Suppressor macrophage treated with lipopolysaccharide for 1 hour (primary cell): ENCODE results near the gene TAF1B.
"Not testable (repeated sequence)": the region's sequence is repeated elsewhere in the genome, so short reads cannot be mapped to it uniquely, and the experiment has no call there.

Experiments used
- DNase-seq, 3 donors: peaks; one replicate each; pipeline ENCODE4 v3.0.0-alpha.2; 2020 to 2022

The TAF1B gene

GRCh38 chr2:9832586-9832985 is 10.7 kb upstream of the TAF1B start:
- DNase-seq = no peak

DNA sequence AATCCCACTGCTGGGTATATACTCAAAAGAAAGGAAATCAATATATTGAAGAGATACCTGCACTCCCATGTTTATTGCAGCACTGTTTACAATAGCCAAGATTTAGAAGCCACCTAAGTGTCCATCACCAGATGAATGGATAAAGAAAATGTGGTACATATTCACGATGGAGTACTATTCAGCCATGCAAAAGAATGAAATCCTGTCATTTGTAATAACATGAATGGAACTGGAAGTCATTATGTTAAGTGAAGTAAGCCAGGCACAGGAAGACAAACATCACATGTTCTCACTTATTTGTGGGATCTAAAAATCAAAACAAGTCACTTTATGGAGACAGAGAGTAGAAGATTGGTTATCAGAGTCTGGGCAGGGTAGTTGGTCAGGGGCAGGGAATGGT is 8.2 kb upstream of the TAF1B start:
- not testable (repeated sequence) for DNase-seq

DNA sequence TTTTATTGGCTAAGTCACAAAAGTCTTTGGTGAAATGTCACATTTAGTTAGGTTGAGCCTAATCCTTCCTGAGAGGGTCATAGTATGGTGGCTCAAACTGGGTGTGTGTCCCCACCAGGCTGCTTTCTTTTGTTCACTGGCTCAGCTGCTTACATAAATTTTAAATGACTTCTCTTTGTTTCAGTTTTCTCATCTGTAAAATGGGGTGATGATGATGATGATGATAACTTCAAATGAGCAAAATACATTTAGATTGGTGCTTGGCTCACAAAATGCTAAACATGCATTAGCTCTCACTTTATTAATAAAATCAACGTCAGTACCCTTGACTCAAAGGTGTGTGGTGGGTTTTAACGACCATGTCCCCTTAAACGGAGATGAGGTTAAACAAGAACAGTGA is 7.2 kb upstream of the TAF1B start:
- no peak for DNase-seq

GRCh38 chr2:9836517-9836916 is 6.8 kb upstream of the TAF1B start:
- no peak for DNase-seq

- DNase-seq = no peak
Measured at GRCh38 chr2:9837451-9837850, 5.8 kb upstream of the TAF1B start.

DNA sequence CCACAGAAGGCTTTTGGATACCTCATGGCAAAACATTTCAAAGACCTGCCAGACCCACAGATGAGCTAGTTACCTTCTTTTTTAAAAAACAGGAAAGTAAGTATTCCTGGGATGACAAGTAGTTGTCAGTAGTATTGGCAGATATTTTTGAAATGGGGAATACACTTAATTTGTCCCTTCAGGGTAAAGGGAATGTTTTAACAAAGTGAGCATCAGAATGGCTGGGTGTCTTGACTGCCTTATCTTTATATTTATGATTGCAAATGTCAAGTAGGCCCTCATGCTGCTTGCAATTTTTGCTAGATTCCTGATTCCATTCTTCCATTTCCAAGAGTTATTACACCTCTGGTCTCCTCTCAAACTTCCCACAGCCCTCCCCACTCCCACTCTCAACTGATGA is 4.9 kb upstream of the TAF1B start:
- no peak for DNase-seq

DNA sequence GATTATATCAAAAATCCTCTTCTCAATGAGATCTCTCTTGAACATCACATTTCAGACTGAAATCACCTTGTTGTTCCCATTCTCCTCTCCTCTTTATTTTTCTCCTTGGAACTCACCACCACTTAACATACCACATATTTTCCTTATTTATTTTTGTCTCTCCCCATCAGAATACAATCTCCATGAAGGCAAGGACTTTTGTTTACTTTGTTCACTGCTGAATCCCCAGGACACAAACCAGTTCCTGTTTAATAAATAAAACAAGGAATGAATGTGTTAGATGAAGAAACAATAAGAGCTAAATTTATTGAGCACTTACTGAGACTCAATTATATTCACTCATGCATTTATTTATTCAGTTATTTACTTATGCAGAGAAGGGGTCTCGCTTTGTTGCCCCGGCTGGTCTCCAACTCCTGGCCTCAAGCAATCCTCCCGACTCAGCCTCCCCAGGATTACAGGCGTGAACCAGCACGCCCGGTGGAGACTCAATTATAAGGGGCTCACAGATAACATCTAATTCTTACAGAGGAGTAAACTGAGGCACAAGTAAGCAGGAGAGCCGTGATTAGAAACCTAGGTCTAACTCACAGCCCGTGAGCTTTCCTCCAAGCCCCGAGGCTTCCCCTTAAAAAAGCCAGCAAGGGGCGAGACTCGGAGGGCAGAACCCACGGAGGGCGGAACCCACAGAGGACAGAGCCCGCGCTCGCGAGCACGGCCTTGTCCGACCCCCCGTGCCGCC is 616 bp upstream of the TAF1B start:
- DNase-seq = no peak

DNA sequence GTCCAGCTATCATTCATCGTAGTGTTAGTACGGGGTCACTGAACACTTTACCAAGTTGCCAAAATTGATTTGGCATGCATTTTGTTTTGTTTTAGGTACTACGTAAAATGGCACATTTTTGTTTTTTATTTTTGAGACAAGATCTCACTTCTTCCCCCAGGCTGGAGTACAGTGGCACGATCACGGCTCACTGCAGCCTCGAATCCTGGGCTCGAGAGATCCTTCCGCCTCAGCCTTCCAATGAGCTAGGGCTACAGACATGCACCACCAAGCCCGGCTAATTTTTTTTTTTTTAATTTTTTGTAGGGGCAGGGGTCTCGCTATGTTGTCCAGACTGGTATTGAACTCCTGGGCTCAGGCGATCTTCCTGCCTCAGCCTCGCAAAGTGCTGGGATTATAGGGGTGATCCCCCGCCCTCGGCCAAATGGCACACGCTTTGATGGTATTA is 786 bp downstream of the TAF1B start:
- no peak for DNase-seq

DNA sequence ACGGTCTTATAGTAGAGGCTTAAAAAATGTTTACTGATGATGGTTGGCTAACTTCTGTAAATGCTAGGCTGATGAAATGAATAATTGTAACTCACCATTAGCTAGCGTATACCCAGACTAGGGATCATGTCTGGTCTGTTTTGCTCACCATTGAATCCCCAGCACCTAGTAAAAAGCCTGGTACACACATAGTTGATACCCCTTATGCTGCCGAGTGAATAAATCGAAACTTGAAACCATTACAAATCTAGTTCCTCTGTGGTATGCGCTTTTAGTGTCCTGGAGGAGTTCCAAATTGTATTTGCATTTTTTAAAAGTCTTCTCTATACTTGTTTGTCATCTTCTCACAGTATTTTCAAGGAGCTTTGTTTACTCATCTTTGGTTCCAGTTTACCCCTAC is 1.3 kb downstream of the TAF1B start:
- DNase-seq = peak; percentile 53 to 85 (median 64)

DNA sequence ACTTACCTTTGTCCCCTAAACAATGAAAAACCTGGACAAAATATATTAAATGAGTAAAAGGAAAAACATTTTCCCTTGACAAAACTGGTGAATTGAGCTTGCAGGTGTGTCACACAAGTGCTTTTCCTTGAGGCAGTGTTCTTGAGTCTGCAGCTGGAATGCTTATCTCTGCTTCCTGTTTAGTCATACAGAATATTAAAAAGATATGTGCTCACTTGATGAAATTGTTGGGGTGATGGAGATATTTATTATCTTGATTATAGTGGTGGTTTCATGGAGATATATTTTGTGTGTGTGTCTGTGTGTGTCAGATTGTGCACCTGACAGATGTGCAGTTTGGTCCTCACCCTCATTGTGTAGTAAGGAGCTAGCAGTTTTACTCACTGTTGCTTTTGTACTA is 3.3 kb downstream of the TAF1B start:
- DNase-seq = no peak

DNA sequence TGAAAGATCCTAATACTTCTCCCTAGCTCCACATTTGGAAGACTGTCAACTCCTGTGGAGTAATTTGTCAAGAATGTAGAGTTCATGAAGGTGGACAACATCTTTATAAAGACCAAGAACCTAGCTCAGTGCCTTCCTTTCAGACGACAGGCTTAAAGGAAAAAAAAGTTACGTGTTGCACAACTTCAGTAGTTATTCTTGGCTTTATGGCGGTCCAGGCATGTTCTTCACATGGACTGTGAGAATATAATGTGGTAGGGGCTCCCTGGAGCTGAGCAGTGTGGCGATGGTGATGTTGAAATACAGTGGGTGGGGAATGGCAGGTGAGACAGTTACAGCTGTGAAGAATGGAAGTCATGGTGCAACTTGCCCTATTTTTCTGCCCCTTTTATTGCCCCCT is 3.9 kb downstream of the TAF1B start:
- no peak for DNase-seq

- no peak for DNase-seq
Measured at GRCh38 chr2:9852881-9853280, 9.6 kb downstream of the TAF1B start.

GRCh38 chr2:9857814-9858729 is 14.8 kb downstream of the TAF1B start:
- DNase-seq = no peak

DNA sequence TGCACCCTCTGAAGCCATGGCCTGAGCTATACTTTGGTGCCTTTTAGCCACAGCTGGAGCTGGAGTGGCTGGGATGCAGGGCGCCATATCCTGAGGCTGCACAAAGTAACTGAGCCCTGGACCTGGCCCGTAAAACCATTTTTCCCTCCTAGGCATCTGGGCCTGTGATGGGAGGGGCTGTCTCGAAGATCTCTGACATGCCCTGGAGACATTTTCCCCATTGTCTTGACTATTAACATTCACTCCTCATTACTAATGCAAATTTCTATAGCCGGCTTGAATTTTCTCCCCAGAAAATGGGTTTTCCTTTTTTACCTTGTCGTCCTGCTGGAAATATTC is 15.4 kb downstream of the TAF1B start:
- no peak for DNase-seq

- DNase-seq = not testable (repeated sequence)
Measured at GRCh38 chr2:9860922-9861580, 17.8 kb downstream of the TAF1B start.

DNA sequence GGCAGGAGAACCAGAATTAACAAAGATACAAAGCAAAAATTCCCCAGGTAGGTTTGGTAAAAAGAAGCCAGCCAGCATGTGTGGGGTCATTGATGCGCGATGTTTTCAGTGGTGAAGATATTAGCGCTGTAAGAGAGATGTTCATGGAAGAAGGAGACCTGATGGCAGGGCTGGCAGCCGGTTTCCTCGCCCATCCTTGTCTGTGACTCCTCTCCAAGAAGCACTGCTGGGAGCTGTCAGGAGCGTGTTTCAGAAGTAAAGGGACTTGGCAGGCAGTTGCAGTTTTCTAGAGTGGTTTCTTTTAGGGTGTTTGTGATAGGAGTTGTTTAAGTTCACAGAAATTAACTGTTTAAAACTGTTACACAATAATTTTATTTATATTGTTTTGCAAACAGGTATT is 24.6 kb downstream of the TAF1B start:
- no peak for DNase-seq

- no peak for DNase-seq
Measured at GRCh38 chr2:9873337-9873736, 30.1 kb downstream of the TAF1B start.

DNA sequence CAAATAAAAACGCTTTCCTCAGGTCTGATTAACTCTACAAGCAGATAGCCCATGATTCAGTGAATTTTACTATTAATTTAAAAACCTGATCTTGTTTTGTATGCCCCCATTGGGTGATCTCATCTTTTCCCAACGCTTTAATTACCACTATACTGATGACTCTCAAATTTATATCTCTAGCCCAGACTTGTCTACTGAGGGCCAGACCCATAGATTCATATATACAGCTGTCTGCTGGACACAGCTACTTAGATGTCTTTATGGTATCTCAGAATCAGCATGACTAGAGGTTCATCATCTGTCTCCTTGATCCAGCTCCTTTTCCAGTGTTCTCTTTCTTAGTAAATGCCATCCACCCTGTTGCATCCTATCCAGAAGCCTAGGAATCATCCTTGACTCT is 33.8 kb downstream of the TAF1B start:
- no peak for DNase-seq

GRCh38 chr2:9877726-9878125 is 34.5 kb downstream of the TAF1B start:
- DNase-seq = no peak

DNA sequence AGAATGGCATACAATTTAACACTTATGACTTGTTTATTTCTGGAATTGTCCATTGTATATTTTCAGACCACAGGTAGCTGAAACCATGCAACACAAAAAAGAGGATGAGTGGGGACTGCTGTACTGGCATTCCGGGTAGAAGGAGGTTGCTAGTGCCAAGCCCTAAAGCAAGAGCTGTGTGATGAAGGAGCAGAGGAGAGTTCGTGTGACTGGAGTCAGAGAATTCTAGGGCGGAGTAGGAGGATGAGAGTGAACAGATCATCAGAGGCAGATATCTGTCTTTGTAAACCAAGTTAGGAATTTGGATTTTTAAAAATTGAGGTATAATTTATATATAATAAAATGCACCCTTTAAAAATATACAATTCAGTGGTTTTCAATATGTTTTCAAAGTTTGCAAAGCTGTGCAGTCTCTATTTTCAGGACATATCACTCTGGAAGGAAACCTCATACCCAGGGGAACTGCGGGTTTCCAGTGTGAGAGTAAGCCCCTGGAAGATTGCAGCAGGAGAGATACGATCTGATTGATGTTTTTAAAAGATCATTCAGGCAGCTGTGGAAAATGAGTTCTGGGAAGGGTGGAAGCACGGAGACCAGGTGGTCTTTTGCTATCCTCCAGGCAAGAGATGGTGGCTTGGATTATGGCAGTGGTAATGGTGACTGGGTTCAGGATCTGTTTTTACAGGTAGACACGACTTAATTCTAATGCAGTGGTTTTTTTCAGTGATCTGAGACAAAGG is 36.4 kb downstream of the TAF1B start:
- DNase-seq = no peak

- DNase-seq = no peak
Measured at GRCh38 chr2:9883897-9884296, 40.6 kb downstream of the TAF1B start.

GRCh38 chr2:9884436-9884835 is 41.2 kb downstream of the TAF1B start:
- DNase-seq = no peak
